Measurements from ENCODE around the gene CCL21. TPM values are rescaled to one million over a fixed set of nuclear protein-coding genes. Genes with fewer than 3 reads are reported as not detected.

CCL21 gene
- total RNA-seq, 2 donors from 2014 or later, result 27.3 to 42.2 TPM

DNA sequence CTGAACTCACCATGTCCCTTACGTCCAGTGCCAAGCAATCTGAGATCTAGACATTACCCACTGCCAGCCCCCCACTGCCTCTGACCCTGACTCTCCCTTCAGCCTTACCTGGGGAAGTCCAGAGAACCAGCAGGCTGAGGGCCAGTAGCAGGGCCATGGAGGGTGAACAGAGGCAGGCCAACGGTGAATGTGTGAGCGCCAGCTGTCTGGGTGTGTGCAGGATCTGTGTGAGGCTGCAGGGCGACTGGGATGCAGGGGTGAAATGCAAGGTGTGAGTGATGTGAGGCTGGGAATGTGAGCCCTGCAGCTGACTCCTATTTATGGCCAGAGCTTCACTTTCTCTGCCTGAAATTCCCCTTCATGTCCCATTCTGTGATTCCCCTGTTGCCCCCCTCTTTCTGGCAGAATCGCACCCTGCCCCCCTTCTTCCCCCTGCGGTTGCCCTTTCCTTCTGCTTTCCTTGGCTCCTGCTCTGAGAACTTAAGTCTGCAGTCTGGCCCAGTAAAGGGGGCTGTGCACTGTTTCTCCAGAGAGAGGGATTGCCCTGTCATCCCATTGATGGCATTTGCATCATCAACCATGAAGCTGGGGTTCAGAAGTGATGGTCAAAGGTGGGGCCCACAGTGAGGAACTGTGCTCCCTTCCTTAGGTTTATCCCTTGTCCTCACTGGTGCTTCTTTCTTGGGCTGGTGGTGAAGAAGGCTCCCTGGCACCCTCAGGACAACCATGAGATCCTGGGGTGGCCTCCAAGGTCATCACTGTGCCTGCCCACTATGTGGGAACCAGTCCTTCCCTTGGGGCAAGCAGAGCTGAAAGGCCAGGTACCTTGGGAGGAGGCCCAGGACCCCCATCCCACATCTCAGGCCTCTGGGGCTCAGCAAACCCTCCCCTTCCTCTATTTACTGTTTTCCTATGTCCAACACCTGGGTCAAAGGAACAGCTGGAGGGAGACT lies 18.7 kb downstream of the CCL21 start, which contains the start of gene CCL19:
TSS of gene CCL19 (minus strand) at position 294 of the 953 bp plus-strand sequence. CDS start at position 157, 137 bp downstream.
- Histone ChIP-seq H3K36me3 (no peaks in the 10 kb centered on the region), H3K9me3 (no peaks in the 10 kb centered on the region), H3K4me1 (no peaks in the 10 kb centered on the region), H3K27me3 (no peaks in the 10 kb centered on the region), H3K4me3 (no peak within 1 kb of the TSS), H3K27ac (no peak within 1 kb of the TSS), H3K9ac (ENCODE audit: low read depth in 2 of 2, low read length in 2 of 2) (no peak within 1 kb of the TSS)
- intact Hi-C loops (cut with DNase I), result no loop called here
- DNase-seq, result no peak
- TF ChIP-seq, protein P1, sequence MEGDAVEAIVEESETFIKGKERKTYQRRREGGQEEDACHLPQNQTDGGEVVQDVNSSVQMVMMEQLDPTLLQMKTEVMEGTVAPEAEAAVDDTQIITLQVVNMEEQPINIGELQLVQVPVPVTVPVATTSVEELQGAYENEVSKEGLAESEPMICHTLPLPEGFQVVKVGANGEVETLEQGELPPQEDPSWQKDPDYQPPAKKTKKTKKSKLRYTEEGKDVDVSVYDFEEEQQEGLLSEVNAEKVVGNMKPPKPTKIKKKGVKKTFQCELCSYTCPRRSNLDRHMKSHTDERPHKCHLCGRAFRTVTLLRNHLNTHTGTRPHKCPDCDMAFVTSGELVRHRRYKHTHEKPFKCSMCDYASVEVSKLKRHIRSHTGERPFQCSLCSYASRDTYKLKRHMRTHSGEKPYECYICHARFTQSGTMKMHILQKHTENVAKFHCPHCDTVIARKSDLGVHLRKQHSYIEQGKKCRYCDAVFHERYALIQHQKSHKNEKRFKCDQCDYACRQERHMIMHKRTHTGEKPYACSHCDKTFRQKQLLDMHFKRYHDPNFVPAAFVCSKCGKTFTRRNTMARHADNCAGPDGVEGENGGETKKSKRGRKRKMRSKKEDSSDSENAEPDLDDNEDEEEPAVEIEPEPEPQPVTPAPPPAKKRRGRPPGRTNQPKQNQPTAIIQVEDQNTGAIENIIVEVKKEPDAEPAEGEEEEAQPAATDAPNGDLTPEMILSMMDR (IDR thresholded peaks at IDR 0.05), result no peak

DNA sequence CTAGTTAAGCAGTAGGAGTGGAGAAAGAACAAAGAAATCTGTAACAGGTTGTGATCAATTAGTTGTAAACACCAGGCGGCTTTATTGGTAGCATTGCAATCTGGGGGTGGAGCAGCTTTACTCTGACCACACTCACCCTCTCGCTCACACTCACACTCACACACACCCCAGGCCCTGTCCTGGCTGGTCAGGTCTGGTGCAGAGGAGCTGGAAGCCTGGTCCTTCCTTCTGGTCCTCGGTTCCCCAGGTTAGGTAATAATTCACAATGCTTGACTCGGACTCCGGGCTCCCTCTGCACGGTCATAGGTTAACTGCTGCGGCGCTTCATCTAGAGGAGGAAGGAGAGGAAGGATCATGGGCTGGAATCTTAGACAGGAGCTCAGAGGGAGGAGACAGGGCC lies 20.4 kb downstream of the CCL21 start:
- Histone ChIP-seq H3K9ac (ENCODE audit: low read depth in 2 of 2, low read length in 2 of 2) (no peak overlapping the region), H3K9me3 (no peaks in the 10 kb centered on the region), H3K4me1 (no peaks in the 10 kb centered on the region), H3K36me3 (no peaks in the 10 kb centered on the region), H3K27ac (no peak overlapping the region), H3K4me3 (no peak overlapping the region), H3K27me3 (no peaks in the 10 kb centered on the region)
- TF ChIP-seq, protein P1 (IDR thresholded peaks at IDR 0.05), result no peak
- intact Hi-C loops (cut with DNase I), result no loop called here
- no peak for DNase-seq

DNA sequence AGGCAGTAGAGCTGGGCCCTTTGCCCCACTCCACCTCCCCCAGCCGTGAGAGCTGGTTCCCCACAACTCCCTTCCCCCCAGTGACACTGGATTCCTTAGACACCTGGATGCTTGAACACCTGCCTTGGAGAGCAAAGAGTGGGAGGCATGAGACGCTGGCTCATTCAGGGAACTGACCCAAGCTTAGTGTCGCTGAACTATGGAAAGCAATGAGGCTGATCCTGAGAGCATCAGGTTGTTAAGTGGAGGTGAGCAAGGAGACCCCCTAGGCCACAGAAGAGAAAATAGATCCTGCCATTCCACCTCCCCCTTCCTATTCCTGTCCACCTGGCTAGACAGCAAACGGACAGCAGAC lies 20.8 kb downstream of the CCL21 start:
- Histone ChIP-seq H3K4me3 (no peak overlapping the region), H3K9me3 (no peaks in the 10 kb centered on the region), H3K9ac (ENCODE audit: low read depth in 2 of 2, low read length in 2 of 2) (no peak overlapping the region), H3K4me1 (no peaks in the 10 kb centered on the region), H3K27me3 (no peaks in the 10 kb centered on the region), H3K27ac (no peak overlapping the region), H3K36me3 (no peaks in the 10 kb centered on the region)
- TF ChIP-seq, protein P1 (IDR thresholded peaks at IDR 0.05), result no peak
- intact Hi-C loops (cut with DNase I), result no loop called here
- DNase-seq, result no peak

DNA sequence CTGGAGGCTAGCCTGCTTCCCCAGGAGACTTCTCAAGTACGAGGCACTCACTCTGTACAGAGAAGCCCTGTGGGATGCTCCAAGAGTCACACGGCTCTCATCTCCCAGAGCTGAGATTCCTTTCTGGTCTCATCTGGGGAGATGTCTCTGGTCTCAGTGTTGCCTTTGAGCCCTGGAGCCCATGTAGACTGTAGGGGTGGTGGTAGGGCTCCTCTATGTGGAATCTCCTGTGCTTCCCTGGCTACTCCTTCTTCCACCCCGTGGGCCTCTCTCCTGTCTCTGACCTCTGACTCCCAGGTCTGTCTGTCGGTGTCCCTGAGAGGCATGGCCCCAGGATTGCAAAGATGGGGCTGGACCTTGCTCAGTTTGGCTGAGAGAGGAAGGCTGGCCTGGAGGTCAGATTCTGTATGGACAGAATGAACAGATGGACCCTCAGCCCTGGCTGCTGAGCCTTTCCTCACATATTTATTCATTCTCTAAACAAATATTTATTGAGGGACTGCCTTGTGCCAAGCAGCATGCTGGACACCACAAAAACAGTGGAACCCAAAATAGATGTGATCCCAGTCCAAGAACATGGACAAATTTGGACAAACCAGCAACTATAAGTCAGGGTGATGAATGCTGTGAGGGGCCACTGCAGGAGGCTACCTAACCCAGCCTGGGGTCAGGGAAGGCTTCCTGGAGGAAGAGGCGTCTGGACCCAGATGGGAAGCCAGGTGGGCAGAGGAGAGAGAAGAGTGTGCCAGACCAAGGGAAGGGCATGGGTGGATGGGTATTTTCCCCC lies 21.4 kb downstream of the CCL21 start:
- no peaks in the 10 kb centered on the region for H3K36me3 ChIP-seq
- no peak overlapping the region for H3K9ac ChIP-seq (ENCODE audit: low read depth in 2 of 2, low read length in 2 of 2)
- no peak overlapping the region for H3K27ac ChIP-seq
- H3K4me1 ChIP-seq, result no peaks in the 10 kb centered on the region
- TF ChIP-seq, protein P1 (IDR thresholded peaks at IDR 0.05), result no peak
- no peak overlapping the region for H3K4me3 ChIP-seq
- intact Hi-C loops (cut with DNase I), result no loop called here
- H3K27me3 ChIP-seq, result no peaks in the 10 kb centered on the region
- DNase-seq, result no peak
- no peaks in the 10 kb centered on the region for H3K9me3 ChIP-seq

DNA sequence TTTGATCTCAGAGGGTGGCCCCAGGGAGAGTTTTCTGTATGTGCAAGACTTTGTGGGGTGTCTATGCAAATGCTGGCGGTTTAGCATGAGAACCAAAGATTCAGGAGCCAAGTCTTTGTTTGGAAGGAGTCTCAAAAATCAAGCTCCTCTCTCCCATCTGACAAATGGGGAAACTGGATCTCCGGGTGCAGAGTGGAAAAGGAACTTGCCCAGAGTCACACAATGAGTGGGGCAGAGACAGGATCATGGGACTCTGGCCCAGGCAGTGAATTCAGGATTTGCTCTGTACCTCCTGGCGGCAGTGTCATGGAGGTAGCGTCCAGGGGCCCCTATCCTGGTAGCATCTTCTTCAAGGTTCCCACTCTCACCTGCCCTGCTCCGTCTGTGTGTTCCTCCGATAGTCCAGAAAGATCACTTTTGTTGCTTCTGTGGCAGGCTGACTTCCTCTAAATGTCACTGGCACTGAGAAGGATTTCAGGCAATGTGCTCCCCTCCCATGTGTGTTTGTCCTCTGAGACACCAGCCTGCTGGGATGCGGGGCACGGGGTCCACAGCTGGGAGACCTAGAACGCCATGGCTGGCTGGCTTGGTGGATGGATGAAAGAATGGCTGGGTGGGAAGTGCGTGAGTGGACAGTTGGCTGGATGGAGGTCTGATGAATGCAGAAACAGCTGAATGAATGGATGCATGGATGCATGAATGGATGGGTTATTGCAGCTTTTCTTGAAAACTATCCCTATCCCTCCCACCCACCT lies 22.5 kb downstream of the CCL21 start:
- Histone ChIP-seq H3K36me3 (no peaks in the 10 kb centered on the region), H3K9me3 (no peaks in the 10 kb centered on the region), H3K27me3 (no peaks in the 10 kb centered on the region), H3K27ac (no peak overlapping the region), H3K4me1 (no peaks in the 10 kb centered on the region), H3K4me3 (no peak overlapping the region), H3K9ac (ENCODE audit: low read depth in 2 of 2, low read length in 2 of 2) (no peak overlapping the region)
- no peak for DNase-seq
- intact Hi-C loops (cut with DNase I), result no loop called here
- TF ChIP-seq, protein P1 (IDR thresholded peaks at IDR 0.05), result no peak

All from colonic mucosa (tissue), 4 donors.